Transverse colon (tissue), 4 donors: ENCODE results near the gene FOXD4L4.
"Not testable (repeated sequence)": the region's sequence is repeated elsewhere in the genome, so short reads cannot be mapped to it uniquely, and the experiment has no call there.

Experiments used
- CTCF ChIP-seq, 5 experiments: fragments of 200-600 bp in 3 of 5; fragments of 450-650 bp in 2 of 5; sonication (generic) in 3 of 5; IDR thresholded peaks; 1 replicate in 2 of 5; 2 replicates in 3 of 5; pipeline ENCODE4 v1.5.1; 2016 to 2017; ENCODE audit warnings: antibody characterized with exemption in 5 of 5, inconsistent platforms in 3 of 5, mild to moderate bottlenecking in 2 of 5, moderate library complexity in 1 of 5
- EP300 ChIP-seq: sonication (generic); formaldehyde crosslinking; IDR thresholded peaks from one replicate; pipeline ENCODE4 v1.6.1; 2017; ENCODE audit warnings: antibody characterized with exemption, low read depth
- POLR2A ChIP-seq: fragments of 450-650 bp; IDR thresholded peaks from one replicate; pipeline ENCODE4 v1.6.1; 2016; ENCODE audit warnings: antibody characterized with exemption, mild to moderate bottlenecking, moderate library complexity
- POLR2AphosphoS5 ChIP-seq, 3 donors: sonication (generic); formaldehyde crosslinking; IDR thresholded peaks; one replicate each; pipeline ENCODE4 v1.6.1; 2016; ENCODE audit warnings: antibody characterized with exemption in 3 of 3

DNA sequence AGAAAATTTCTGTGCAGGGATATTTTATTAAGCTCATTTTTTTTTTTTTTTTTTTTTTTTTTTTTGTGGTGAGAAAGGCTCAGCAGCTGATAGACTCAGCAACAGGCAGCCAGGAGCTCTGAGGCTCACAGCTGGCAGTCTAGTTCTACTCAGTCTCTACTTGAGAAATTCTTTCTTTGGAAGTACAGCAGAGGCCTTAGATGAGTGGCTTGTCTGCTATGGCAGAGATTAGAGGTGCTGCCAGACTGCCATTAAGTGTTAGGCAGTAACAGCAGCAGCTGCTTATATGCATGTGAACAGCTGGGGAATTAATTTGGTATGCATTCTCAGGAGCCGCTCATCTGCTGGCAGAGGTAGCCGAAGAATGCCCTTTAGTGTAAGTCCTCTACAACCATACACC, 33.4 kb upstream of the FOXD4L4 start:
- TF ChIP-seq POLR2A; CTCF (IDR thresholded peaks at IDR 0.05); POLR2AphosphoS5 (IDR thresholded peaks at IDR 0.05); EP300: not testable (repeated sequence)
